C4-2B (cell line): ENCODE measurements around the gene SFXN5.

Experiments
- ZFX ChIP-seq: fragments of 450-650 bp; IDR thresholded peaks from 2 replicates; pipeline ENCODE4 v1.6.1; 2017
- TF ChIP-seq, protein P1 (sequence below): fragments of 450-650 bp; conservative IDR thresholded peaks from 2 replicates; pipeline ENCODE4 v1.5.1; 2017; ENCODE audit warnings: mild to moderate bottlenecking

GRCh38 chr2:72953976-72954375 lies 117.5 kb downstream of the SFXN5 start:
- TF ChIP-seq, protein P1, sequence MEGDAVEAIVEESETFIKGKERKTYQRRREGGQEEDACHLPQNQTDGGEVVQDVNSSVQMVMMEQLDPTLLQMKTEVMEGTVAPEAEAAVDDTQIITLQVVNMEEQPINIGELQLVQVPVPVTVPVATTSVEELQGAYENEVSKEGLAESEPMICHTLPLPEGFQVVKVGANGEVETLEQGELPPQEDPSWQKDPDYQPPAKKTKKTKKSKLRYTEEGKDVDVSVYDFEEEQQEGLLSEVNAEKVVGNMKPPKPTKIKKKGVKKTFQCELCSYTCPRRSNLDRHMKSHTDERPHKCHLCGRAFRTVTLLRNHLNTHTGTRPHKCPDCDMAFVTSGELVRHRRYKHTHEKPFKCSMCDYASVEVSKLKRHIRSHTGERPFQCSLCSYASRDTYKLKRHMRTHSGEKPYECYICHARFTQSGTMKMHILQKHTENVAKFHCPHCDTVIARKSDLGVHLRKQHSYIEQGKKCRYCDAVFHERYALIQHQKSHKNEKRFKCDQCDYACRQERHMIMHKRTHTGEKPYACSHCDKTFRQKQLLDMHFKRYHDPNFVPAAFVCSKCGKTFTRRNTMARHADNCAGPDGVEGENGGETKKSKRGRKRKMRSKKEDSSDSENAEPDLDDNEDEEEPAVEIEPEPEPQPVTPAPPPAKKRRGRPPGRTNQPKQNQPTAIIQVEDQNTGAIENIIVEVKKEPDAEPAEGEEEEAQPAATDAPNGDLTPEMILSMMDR = no peak
- TF ChIP-seq ZFX = no peak
